Effector CD8-positive, alpha-beta T cell (primary cell): ENCODE results near the gene CD300LB.

Experiments used
- DNase-seq: peaks from one replicate; lab custom pipeline; 2025; lab: John Stamatoyannopoulos, UW

The CD300LB gene

DNA sequence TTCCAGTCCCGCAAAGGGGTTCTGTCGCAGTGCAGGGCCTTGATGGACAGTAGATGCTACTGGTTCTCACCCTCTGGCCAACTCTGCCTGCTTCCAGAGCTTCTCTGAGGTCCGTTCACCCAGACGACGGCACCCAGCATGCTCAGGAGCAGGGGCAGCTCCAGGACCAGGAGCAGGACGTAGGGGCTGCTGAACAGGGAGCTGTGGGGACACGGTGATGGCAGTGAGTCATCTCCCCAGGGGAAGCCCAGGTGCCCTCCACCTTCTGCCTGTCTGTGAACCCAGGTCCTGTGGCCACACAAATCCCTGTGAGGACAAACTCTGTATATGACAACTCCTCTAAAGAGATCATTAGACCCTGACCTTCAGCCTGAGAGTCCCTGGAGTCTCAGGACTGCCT, 18.1 kb upstream of the CD300LB start:
- DNase-seq, result no peak

DNA sequence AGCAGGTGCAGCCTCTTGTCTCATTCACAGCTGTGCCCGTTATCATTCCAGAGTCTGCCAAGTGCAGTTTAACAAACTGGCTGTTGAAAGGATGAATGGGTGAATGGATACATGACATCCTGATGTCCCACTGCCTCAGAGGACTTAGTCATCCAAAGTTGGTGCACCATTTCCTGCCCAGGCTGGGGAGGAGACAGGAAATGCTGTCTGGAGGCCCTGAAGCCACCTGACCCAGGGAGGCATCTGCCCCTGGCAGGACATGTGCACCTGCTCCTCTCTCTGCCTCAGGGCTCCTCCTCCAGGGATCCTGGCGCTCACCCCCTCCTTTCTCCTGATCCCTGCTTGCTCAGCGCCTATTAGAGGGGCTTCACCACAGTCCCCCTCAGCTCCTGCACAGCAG, 16.5 kb upstream of the CD300LB start:
- no peak for DNase-seq

DNA sequence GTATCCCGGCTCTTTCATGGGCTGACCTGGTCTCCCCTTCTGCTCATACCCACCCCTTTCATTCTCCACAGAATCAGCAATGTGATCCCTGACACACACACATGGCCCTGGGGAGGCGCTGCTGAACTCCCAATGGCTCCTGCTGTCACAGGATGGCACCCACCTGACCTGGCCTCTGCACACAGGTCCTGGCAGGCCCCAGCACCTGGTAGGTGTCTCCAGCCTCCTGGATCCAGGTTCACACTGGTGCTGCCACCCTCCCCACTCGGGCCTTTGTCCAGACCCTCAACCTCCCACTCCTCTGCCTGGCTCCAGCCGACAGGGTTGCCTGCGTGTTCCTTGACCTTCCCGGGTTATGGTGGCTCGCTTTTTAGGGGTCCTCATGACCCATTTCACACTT, 16.0 kb upstream of the CD300LB start:
- no peak for DNase-seq

DNA sequence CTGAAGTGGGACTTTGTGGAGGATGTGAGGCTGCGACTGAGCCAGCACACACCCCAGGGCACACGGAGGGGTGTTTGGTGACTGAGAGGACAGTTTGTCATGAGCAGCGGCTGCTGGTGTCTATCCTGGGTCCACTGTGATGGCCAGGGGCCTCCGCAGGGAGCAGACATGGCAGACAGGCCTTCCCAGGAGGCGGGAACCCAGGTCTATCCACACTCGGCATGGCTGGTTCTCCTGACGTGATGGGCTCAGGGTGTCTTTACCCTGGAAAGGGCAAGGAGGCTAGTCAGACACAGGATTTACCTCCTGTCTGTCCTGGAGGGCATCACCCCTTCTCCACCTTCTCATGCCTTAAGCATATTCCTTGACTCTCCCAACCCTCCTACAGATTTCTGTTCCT, 15.3 kb upstream of the CD300LB start:
- no peak for DNase-seq

DNA sequence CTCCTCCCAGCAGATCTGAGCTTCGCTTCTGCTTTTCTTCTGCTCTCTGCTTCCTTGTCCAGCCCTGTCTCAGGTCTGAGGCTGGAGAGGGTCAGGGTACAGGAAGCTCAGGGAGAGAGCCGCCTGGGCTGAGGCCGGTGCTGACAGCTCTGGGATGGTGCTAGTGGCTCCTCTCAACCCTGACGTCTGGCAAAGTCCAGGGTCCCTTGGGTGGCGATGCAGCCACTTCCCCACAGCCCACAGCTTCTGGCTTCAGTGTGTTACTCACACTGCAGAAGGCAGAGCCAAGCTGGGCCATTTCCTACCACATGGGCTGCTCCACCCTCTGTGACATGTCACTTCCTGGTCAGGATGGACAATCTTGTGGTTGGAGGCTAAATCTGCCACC, 14.6 kb upstream of the CD300LB start, which contains the start of gene CD300C:
Gene CD300C, minus strand, starts transcription at position 273 of the 388 bp plus-strand sequence. CDS start 333 bp downstream, outside the sequence.
- DNase-seq, result no peak

DNA sequence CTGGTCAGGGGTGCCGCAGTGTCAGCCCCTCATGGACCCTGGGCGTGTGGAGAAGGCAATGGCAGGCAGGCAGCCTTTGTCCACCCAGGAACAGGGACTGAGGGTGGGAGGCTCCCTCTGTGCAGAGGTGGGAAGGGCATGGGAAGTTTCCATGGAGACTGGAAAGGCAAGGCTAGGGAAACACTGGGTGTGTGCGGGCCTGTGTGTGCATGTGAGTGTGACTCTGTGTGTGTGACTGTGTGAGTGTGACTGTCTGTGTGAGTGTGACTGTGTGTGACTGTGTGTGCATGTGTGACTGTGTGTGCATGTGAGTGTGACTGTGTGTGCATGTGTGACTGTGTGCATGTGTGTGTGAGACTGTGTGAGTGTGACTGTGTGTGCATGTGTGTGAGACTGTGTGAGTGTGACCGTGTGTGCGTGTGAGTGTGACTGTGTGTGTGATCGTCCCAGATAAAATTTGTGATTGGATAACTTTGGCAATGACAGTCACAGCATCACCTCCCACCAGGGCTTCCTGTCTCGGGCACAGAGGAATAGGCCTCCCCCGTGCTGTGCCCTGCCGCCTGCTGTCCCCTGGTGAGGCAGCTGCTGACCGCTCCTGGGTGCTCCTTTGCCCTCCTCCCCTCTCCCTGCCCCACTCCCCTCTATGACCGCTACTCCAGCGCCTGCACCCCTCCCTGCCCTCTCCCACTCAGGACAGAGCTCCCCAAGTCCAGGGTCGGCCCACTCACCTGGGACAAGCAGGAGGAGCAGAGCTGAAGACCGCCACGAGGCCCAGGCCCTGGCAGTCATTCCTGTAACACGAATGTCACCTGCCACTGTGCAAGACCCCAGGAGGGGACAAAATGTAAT, 13.9 kb upstream of the CD300LB start:
- DNase-seq, result no peak

DNA sequence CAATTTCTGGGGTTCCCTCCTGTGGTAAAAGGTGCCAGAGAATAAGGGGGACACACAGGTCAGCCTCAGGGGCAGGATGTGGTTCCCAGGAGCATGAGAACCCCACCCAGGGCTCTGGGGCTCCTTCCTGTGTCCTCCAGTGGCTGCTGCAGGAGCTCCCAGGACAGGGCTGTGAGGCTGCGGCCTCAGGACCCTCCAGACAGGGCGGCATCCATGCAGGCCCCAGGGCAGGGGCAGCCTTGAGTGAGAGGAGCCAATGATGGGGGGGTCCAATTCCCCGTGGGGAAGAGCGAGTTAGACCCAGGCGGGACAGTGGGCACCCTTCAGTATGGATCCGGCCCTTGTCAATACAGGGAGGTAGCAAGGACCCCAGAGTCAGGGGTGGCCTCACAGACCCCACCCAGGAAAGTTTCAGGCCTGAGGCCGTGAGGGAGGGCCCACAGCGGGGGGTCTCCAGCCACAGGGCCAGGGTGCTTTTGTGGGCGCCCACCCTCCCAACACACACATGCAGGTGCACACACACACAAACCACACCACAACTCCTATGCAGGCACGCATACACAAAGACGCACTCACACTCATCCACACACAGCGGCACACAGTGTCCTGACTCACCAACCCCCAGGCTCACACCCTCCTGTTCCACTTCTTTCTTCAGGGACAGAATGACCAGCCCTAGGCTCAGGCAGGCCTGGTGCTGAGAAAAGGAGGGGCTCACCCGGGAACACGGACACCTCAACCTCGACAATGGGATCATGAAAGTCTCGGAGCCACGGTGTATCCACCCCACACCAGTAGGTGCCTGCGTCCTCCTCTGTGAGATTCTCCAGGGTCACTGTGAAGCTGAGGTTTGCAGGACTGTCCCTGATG, 12.9 kb upstream of the CD300LB start:
- DNase-seq, result no peak

DNA sequence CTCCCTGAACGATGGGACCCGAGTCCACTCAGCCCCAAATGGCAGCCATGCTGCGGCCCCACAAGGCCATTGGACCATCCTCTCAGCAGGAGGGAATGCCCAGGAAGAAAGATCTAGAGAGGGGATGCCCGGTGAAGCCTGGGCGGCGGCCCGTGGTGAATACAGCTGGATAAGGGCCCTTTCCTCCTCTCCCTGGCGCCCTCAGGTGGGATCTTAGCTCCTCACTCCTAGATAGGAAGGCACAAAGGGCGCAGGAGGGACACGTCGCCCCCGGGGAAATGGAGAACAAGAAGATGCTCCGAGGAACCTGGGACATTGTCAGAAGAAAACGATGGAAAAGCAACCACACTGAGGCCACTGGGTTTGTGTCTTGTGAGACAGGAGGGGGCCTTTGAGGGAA, 12.1 kb upstream of the CD300LB start:
- no peak for DNase-seq

DNA sequence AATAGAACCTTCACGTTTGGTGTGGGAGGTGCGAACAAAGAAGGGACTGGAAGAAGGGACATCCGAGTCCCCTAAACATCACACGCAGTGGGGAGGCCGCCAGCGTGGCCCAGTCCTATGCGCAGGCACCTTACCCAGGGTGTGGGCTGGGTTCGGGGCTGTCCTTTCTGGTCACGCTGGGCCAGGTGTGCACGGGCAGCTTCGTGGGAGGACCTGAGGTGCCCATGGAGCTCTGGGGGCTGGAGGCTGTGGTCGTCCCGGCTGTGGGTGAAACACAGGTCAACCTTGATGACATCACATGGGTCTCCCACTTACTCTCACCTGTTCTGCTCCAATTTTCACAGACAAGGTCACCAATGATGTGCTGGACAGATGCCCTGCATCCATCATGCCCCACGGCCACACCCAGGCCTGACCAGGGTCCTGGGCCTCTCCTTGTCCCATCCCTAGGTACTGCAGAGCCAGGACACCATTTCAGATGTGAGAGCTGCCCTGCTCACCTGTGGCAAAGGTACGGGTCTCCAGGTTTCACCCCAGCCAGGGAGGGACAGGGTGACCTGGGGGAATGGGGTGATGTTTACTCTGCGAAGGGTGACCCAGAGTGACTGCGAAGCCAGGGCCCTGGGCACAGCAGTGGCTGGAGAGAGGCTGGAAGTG, 11.6 kb upstream of the CD300LB start:
- DNase-seq, result no peak

DNA sequence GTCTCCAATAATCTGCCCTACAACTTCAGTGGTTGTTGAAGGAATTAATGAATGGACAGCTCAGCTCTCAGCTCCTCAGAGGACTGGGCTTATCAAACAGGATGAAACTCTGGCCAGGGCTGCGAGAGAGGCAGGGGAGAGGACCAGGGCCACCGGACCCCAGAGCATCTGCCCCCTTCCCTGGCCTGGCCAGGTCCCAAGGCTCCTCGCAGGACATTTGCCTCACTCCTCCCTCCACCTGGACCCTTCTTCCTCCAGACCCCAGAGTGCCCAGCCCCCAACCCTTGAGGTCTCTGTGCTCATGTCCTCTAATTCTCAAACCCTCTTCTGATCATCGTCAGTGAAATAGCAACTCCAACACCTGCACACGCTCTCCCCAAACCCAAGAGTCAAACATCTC, 10.9 kb upstream of the CD300LB start:
- DNase-seq, result no peak

DNA sequence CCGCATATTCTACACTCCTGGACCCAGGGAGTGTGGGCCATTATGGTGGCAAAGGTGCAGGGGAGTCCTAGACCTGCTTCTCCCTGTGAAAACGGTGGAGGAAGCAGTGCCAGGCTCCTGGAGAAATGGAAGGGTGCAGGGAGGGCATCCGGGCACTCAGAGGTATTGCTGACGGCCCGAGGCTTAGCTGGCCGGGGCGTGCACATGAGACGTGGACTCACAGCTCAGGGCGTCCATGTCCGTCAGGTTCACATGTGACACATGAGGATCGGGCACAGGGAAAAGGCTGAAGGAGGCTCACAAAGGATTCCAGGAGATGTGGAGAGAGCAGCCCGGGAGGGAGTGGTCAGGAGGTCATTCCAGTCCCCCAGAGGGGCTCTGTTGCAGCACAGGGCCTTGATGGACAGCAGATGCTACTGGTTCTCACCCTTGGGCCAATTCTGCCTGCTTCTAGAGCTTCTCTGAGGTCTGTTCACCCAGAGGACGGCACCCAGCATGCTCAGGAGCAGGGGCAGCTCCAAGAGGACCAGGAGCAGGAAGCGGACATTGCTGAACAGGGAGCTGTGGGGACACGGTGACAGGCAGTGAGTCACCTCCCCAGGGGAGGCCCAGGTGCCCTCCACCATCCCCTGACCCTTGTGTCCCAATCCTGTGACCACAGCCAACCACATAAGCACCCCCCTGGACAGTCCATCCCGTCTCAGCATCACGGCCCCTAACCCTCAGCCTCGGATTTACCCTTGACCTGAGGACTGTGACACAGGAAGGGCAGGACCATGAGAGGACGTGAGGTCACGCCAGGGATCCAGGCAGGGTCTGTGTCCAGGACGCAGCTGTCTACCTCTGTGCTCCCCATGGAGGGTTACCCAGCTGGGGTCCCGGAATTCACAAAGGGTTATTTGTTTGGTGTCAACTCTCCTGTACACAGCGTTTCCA, 10.2 kb upstream of the CD300LB start:
- DNase-seq, result no peak

DNA sequence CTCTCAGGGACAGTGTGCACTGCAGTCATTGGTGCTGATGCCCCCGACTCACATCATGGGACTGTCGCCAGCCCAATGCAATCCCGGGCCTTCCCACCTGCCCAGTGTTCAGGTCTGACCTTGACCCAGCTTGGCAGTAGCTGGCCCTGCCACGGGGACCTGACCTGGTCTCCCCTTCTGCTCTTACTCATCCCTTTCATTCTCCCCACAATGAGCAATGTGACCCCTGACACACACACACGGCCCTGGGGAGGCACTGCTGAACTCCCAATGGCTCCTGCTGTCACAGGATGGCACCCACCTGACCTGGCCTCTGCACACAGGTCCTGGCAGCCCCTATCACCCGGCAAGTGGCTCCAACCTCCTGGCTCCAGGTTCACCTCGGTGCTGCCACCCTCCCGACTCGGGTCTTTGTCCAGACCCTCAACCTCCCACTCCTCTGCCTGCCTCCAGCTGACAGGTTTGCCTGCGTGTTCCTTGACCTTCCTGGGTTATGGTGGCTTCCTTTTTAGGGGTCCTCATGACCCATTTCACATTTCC, 8.1 kb upstream of the CD300LB start:
- DNase-seq, result no peak

DNA sequence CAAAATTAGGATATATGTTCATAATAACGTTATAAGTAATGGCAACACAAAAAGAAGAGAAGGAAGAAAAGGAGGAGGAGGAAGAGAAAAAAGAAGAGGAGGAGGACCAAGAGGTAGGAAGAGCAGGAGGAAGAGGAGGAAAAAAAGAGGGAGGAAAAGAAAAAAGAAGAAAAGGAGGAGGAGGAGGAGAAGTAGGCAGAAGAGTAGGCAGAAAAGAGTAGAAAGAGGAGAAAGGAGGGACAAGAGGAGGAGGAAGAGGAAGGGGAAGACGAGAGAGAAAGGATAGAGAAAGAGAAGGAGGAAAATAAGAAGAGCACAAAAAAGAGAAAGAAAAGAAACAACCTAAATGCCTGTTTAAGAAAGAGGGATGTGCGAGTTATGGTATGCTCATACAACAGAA, 5.6 kb upstream of the CD300LB start:
- DNase-seq, result no peak

DNA sequence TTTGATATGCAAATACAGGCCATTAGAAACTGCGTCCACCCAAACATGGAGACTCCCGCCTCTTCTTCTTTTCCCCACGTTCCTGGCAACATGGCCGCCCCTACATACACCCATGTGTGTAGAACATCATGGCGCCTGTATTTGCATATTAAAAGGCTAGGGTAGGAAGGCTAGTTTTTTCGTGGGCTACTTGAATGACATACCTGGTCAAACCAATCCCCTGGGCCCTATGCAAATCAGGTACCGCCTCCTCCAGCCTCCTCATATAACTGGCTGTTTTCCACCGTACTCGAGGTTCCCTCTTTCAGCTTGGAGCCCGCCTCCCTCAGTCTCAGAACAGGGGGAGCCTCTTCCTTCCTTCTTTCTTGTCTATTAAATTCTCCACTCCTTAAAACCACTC, 840 bp upstream of the CD300LB start:
- DNase-seq, result no peak

DNA sequence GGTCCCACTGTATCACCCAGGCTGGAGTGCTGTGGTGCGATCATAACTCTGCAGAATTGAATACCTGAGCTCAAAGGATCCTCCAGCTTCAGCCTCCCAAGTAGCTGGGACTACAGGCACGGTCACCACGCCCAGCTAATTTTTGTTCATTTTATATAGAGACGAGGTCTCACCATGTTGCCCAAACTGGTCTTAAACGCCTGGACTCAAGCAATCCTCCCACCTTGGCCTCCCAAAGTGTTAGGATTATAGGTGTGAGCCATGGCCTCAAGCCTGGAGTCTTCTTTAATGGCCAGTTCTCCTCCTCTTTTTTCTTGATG, 484 bp downstream of the CD300LB start:
- DNase-seq, result no peak

DNA sequence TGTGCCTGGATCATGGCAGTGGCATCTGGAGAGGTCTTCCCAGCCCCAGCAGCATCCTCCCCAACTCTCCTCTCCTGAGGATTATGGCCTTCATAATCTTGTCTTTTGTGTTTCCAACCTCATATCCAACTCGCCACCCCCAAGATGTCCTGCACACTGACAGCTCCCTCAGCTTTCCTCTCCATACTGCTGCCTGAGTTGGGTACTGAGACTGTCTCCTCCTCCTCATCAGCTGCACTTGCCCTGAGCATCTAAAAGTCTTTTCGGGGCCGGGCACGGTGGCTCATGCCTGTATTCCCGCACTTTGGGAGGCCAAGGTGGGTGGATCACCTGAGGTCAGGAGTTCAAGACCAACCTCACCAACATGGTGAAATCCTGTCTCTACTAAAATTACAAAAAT, 2.0 kb downstream of the CD300LB start:
- no peak for DNase-seq

DNA sequence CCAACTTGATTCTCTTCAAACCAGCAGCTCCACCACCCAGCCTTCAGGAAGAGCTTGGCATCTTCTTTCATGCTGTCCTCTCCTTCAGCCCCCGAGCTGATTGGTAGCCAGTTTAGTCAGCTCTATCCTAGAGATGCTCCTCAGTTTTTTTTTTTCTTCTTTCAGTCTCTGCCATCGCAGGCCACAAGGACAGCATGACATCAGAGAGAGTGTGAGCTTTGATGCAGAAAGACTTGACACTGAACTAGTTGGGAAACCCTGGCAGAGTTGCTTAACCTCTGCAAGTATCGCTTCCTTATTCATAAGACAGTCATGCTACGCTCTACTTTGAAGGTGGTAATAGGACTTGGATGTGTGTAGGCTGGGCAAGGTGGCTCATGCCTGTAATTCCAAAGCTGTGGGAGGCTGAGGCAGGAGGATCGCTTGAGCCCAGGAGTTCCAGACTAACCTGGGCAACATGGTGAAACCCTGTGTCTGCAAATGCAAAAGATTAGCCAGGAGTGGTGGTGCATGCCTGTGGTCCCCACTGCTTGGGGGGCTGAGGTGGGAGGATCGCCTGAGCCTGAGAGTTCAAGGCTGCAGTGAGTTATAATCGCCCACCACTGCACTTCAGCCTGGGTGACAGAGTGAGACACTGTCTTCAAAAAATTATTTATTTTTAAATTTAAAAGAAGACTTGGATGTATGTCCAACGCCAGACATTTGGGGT, 2.6 kb downstream of the CD300LB start:
- DNase-seq, result no peak

DNA sequence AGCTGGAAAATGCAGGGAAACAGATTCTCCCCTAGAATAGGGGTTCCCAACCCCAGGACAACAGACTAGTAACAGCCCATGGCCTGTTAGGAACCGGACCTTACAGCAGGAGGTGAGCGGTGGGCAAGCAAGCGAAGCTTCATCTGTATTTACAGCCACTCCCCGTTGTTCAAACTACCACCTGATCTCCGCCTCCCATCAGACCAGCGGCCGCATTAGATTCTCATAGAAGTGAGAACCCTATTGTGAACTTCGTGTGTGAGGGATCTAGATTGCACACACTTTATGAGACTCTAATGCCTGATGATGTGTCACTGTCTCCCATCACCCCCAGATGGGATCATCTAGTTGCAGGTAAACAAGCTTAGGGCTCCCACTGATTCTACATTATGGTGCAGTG, 3.5 kb downstream of the CD300LB start:
- DNase-seq, result no peak

DNA sequence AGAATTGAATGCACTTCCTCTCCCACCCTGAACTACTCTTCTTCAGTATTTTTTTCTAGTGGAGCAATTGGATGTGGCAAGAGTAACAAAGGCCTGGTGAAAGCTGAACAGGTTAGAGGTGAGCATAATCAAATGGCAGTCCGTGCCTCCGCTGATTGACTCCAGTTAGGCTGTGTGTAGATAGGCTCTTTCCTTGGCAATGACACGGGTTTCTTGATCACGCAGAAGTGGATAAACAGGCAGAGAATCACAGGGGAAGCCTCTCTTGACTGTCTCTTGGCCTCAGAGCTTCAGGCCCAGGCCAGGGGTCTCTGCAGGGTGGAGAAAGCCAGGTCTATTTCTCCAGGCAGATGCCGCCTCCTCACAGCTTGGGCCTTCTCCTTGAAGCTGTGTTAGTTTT, 4.2 kb downstream of the CD300LB start:
- DNase-seq, result no peak

DNA sequence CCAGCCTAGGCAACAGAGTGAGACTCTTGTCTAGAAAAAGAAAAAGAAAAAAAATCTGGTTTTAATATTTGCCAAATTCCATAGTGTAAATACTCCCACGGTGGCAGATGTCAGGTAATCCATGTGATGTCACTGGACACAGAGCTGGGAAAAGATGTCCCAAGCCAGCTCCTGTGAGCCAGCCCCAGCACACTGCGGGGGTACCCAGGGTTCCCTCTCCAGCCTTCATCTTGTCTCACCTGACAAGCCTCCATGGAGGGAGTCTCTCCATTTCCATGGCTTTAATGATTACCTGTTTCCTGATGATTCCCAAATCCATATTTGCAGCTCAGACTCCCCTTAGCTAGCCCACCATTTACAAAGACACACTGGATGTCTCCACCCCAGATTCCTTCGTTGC, 4.6 kb downstream of the CD300LB start:
- DNase-seq, result no peak
